ENCODE measurements around the gene ALDH8A1. TPM values are rescaled to one million over a fixed set of nuclear protein-coding genes. Genes with fewer than 3 reads are reported as not detected.

ALDH8A1 gene
- polyA plus RNA-seq, 1 donor (not counting 4 experiments of a cell fraction or from before 2014, with no cell fraction given), result 0.66 TPM

- no peak overlapping the region for H2AFZ ChIP-seq (ENCODE audit: control insufficient read depth, low read length)
- no peaks in the 10 kb centered on the region for H3K9me3 ChIP-seq (ENCODE audit: control insufficient read depth, low read depth, low read length)
- H4K20me1 ChIP-seq (ENCODE audit: control insufficient read depth, extremely low read depth, insufficient read depth, low read length), result no peaks in the 10 kb centered on the region
- no peak for TF ChIP-seq CTCF (optimal IDR thresholded peaks at IDR 0.05 in 1 of 3, IDR thresholded peaks at IDR 0.05 in 1 of 3, conservative IDR thresholded peaks at IDR 0.05 in 1 of 3; ENCODE audit: extremely low read depth in 1 of 3, insufficient read depth in 2 of 3, low read length in 3 of 3)
- H3K27me3 ChIP-seq (ENCODE audit: control insufficient read depth, extremely low read depth, insufficient read depth, low read length), result no peaks in the 10 kb centered on the region
- dilution Hi-C loops (cut with MboI; ENCODE audit: extremely low pct_ligation_motif_present, low sequenced_read_pairs), result no loop called here
- H3K36me3 ChIP-seq (ENCODE audit: control insufficient read depth in 2 of 2, extremely low read depth in 1 of 2, insufficient read depth in 2 of 2, low read length in 2 of 2), result no peaks in the 10 kb centered on the region
- no peaks in the 10 kb centered on the region for H3K79me2 ChIP-seq (ENCODE audit: control insufficient read depth, insufficient read depth, low read length)
- no peak for DNase-seq (ENCODE audit: low read depth, low spot score)
- no peaks in the 10 kb centered on the region for H3K4me1 ChIP-seq (ENCODE audit: control insufficient read depth, extremely low read depth, insufficient read depth, low read length)
- no peak overlapping the region for H3K4me3 ChIP-seq (ENCODE audit: control insufficient read depth in 2 of 3, extremely low read depth in 1 of 3, insufficient read depth in 2 of 3, low read depth in 1 of 3, low read length in 3 of 3)
- H3K9me1 ChIP-seq (ENCODE audit: control insufficient read depth, extremely low read depth, insufficient read depth, low read length), result no peaks in the 10 kb centered on the region
- H3K27ac ChIP-seq (ENCODE audit: control insufficient read depth, insufficient read depth, low read length), result no peak overlapping the region
- H3K4me2 ChIP-seq (ENCODE audit: control insufficient read depth, extremely low read depth, insufficient read depth, low read depth, low read length), result no peak overlapping the region
- no peak for FAIRE-seq
- H3K9ac ChIP-seq (ENCODE audit: control insufficient read depth, extremely low read depth, insufficient read depth, low read length), result no peak overlapping the region
Observed at GRCh38 chr6:134920422-134920821, 29.5 kb downstream of the ALDH8A1 start.

GRCh38 chr6:134918418-134918961 is 31.4 kb downstream of the ALDH8A1 start:
- H3K27me3 ChIP-seq (ENCODE audit: control insufficient read depth, extremely low read depth, insufficient read depth, low read length), result no peaks in the 10 kb centered on the region
- TF ChIP-seq EZH2 (IDR thresholded peaks at IDR 0.05; ENCODE audit: low read length) (no peak), CTCF (optimal IDR thresholded peaks at IDR 0.05 in 1 of 3, IDR thresholded peaks at IDR 0.05 in 1 of 3, conservative IDR thresholded peaks at IDR 0.05 in 1 of 3; ENCODE audit: extremely low read depth in 1 of 3, insufficient read depth in 2 of 3, low read length in 3 of 3) (no peak)
- dilution Hi-C loops (cut with MboI; ENCODE audit: extremely low pct_ligation_motif_present, low sequenced_read_pairs), result no loop called here

More at GRCh38 chr6:134918418-134918961, 31.4 kb downstream of the ALDH8A1 start:
- Histone ChIP-seq H2AFZ (ENCODE audit: control insufficient read depth, low read length) (no peak overlapping the region), H3K9ac (ENCODE audit: control insufficient read depth, extremely low read depth, insufficient read depth, low read length) (no peak overlapping the region), H3K4me3 (ENCODE audit: control insufficient read depth in 2 of 3, extremely low read depth in 1 of 3, insufficient read depth in 2 of 3, low read depth in 1 of 3, low read length in 3 of 3) (no peak overlapping the region), H3K9me3 (ENCODE audit: control insufficient read depth, low read depth, low read length) (no peaks in the 10 kb centered on the region), H3K4me1 (ENCODE audit: control insufficient read depth, extremely low read depth, insufficient read depth, low read length) (no peaks in the 10 kb centered on the region), H3K27ac (ENCODE audit: control insufficient read depth, insufficient read depth, low read length) (no peak overlapping the region), H4K20me1 (ENCODE audit: control insufficient read depth, extremely low read depth, insufficient read depth, low read length) (no peaks in the 10 kb centered on the region), H3K4me2 (ENCODE audit: control insufficient read depth, extremely low read depth, insufficient read depth, low read depth, low read length) (no peak overlapping the region), H3K36me3 (ENCODE audit: control insufficient read depth in 2 of 2, extremely low read depth in 1 of 2, insufficient read depth in 2 of 2, low read length in 2 of 2) (no peaks in the 10 kb centered on the region), H3K79me2 (ENCODE audit: control insufficient read depth, insufficient read depth, low read length) (no peaks in the 10 kb centered on the region), H3K9me1 (ENCODE audit: control insufficient read depth, extremely low read depth, insufficient read depth, low read length) (no peaks in the 10 kb centered on the region)
- FAIRE-seq, result no peak
- DNase-seq (ENCODE audit: low read depth, low spot score), result no peak

Data from keratinocyte (primary cell).